Cardiac muscle cell (in vitro differentiated cells and primary cell): ENCODE data around the gene LRFN2. TPM values are rescaled to one million over a fixed set of nuclear protein-coding genes. Genes with fewer than 3 reads are reported as not detected.

Source experiments
- DNase-seq, 2 donors: peaks; one replicate each; pipeline versions ENCODE4 v3.0.0 to v3.0.0-alpha.2; 2010 to 2017; ENCODE audit warnings: low read depth in 1 of 2, low spot score in 1 of 2
- H3K27ac ChIP-seq: fragments of 200-600 bp; sonication (generic); 2 replicates; pipeline ENCODE4 v1.5.1; 2016
- H3K27me3 ChIP-seq: fragments of 200-600 bp; sonication (generic); 2 replicates; pipeline ENCODE4 v1.6.0; 2016; ENCODE audit warnings: control low read depth
- H3K36me3 ChIP-seq: fragments of 200-600 bp; sonication (generic); 2 replicates; pipeline ENCODE4 v1.5.1; 2016; ENCODE audit warnings: control low read depth
- H3K4me1 ChIP-seq: fragments of 200-600 bp; sonication (generic); 2 replicates; pipeline ENCODE4 v1.8.1; 2017; ENCODE audit warnings: low read depth, mild to moderate bottlenecking, mixed run types
- H3K4me3 ChIP-seq: fragments of 200-600 bp; sonication (generic); 2 replicates; pipeline ENCODE4 v1.5.1; 2016; ENCODE audit warnings: mild to moderate bottlenecking
- H3K9me3 ChIP-seq: fragments of 200-600 bp; sonication (generic); 2 replicates; pipeline ENCODE4 v1.5.1; 2017; ENCODE audit warnings: low read depth, mild to moderate bottlenecking, control low read depth
- polyA plus RNA-seq: library from polyadenylated mRNA; unstranded; fragments of >200 nt; fragmentation: Nextera tagmentation; extraction: Ambion mirVana; gene quantifications from 2 replicates; pipeline ENCODE4 v1.2.1, GENCODE V29; 2016
- total RNA-seq: library from RNA; depleted of rRNA; stranded (reverse); fragments of >200 nt; gene quantifications from 2 replicates; pipeline ENCODE4 v1.2.3, GENCODE V29; 2016
- TF ChIP-seq, protein P1 (sequence below): IDR thresholded peaks from 2 replicates; pipeline ENCODE4 v1.5.1; 2012; ENCODE audit warnings: low read depth, mild to moderate bottlenecking, low read length

The LRFN2 gene
- total and polyA plus RNA-seq, 2 experiments from 2014 or later = 0.15 TPM; not detected in 1

DNA sequence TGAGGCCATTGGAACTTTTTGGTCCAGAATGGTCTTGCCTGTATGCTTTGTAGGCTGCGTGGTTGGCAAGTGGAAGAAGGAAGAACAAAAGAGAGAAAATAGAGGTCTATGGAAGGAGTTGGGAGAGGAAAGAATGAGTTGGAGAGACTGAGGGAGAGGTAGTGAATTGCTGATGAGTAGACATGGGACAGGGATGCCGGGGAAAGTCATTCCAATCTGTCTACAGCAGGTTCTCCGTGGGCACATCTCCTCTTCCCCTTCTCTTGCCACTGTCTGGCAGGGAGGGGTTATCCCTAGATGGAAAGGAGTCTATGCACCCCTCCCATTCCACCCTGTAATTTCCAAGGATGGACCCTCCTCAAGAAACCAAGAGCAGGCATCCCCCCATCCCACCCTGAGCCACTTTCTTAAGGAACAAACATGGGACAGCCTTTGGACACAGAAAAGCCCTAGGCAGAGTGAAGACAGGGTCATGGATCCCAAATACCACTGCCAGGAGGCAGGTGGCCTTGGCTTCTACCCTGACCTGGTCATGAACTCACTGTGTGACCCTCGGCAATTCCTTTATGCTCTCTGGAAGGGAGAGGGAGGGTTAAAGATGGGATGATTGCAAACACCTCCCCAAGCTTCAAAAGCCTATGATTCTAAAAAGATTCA lies 196.9 kb downstream of the LRFN2 start:
- H3K4me1 ChIP-seq = no peaks in the 10 kb centered on the region
- no peaks in the 10 kb centered on the region for H3K9me3 ChIP-seq
- no peak for DNase-seq
- H3K4me3 ChIP-seq = no peak overlapping the region
- no peak overlapping the region for H3K27ac ChIP-seq
- H3K27me3 ChIP-seq = peaks cover 17% of the 10 kb centered on the region
- TF ChIP-seq, protein P1, sequence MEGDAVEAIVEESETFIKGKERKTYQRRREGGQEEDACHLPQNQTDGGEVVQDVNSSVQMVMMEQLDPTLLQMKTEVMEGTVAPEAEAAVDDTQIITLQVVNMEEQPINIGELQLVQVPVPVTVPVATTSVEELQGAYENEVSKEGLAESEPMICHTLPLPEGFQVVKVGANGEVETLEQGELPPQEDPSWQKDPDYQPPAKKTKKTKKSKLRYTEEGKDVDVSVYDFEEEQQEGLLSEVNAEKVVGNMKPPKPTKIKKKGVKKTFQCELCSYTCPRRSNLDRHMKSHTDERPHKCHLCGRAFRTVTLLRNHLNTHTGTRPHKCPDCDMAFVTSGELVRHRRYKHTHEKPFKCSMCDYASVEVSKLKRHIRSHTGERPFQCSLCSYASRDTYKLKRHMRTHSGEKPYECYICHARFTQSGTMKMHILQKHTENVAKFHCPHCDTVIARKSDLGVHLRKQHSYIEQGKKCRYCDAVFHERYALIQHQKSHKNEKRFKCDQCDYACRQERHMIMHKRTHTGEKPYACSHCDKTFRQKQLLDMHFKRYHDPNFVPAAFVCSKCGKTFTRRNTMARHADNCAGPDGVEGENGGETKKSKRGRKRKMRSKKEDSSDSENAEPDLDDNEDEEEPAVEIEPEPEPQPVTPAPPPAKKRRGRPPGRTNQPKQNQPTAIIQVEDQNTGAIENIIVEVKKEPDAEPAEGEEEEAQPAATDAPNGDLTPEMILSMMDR = no peak
- H3K36me3 ChIP-seq = no peaks in the 10 kb centered on the region

DNA sequence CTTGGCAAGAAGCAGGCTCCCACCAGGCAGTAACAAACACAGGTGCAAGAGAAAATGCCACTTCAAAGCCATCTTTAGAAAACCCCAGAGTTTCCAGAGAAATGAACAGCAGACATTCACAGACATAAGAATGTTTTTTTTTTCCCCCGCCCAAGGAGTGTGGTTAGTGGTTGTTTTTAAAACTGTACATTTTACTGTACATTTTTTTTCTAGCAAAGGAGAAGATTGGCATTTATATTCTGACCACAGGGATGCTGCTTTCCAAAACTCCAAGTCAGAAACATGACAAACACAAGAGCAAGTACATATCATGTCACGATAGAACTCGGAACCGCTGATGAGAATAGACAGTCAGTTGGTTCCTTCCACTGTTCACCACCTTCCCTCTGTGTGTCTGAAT lies 197.9 kb downstream of the LRFN2 start:
- Histone ChIP-seq H3K9me3 (no peaks in the 10 kb centered on the region), H3K4me1 (no peaks in the 10 kb centered on the region), H3K27me3 (peaks cover 17% of the 10 kb centered on the region), H3K36me3 (no peaks in the 10 kb centered on the region), H3K27ac (no peak overlapping the region), H3K4me3 (no peak overlapping the region)
- TF ChIP-seq, protein P1 = no peak
- DNase-seq = no peak

DNA sequence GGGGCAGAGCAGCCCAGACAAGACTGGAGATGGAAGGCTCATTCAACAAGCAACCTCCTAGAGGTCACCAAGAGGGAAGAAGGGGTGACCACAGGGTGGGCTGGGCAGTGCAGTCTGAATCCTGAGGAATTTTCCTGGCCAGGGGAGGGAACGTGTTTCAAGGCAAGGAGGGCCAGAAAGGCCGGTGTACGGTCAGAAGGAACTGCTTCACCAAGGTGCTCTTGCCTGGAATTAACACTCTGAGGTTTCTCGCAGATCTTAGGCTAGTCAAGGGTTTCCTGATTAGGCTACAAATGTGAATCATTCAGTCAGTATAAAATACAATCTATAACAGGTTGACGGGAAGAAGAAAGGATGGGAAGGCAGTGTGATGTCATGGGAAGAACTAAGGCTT lies 199.3 kb downstream of the LRFN2 start:
- Histone ChIP-seq H3K36me3 (no peaks in the 10 kb centered on the region), H3K4me3 (no peak overlapping the region), H3K27ac (no peak overlapping the region), H3K9me3 (no peaks in the 10 kb centered on the region), H3K27me3 (peaks cover 17% of the 10 kb centered on the region), H3K4me1 (no peaks in the 10 kb centered on the region)
- DNase-seq = no peak
- TF ChIP-seq, protein P1 = no peak

DNA sequence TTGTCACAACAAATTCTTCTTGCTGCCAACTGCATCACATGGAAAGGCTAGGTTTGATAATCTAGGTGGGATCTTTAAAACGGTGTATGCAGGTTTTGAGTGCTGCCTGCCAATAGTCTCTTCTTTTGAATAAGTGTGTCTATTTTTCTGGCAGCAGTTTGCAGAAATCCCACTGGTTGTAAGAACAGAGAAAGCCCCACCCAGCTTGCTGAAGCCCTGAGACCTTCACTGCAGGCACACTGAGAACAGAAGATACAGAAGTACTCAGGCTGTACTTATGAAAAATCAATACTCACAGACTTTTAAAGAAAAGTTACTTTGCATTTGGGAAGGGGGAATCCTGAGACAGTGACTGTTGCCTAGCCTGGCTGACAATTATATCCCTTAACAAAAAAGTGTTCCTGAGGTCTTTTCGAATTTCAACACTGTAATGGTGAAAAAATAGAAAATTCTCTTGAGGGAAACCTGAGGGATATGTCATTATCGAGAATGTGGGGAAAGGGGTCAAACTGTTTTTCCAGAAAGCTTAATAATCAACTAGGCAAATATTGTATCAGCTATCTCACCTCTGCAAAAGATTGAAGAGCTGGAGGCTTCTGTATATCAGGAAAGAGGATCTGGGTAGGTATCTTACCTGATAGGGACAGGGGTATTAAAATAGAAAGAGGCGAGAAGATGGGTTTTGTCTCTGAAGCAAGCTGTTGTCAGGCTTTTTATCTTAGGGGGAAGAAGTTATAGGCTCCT lies 199.9 kb downstream of the LRFN2 start:
- Histone ChIP-seq H3K4me1 (no peaks in the 10 kb centered on the region), H3K4me3 (no peak overlapping the region), H3K36me3 (no peaks in the 10 kb centered on the region), H3K9me3 (no peaks in the 10 kb centered on the region), H3K27ac (no peak overlapping the region), H3K27me3 (peaks cover 17% of the 10 kb centered on the region)
- TF ChIP-seq, protein P1 = no peak
- DNase-seq = no peak

DNA sequence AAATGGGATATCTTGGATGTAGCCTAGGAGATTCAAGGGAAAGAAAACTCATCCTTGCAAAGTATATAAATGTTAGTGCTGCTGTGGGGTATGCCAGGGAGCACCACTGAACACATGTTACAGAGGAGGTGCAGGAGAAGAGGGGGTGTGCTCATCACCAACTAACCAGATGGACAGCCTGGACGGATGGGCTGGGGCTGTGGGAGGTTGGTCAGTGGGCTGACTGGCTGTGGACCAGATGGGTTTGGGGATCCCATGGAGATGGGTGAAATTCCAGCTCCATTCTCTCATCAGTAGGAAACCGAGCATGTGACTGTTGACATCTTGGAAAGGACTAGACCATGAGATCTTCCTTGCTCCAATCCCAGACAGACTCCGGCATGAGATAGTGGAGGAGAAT lies 201.0 kb downstream of the LRFN2 start:
- no peak overlapping the region for H3K27ac ChIP-seq
- peaks cover 17% of the 10 kb centered on the region for H3K27me3 ChIP-seq
- DNase-seq = no peak
- TF ChIP-seq, protein P1 = no peak
- H3K4me3 ChIP-seq = no peak overlapping the region
- H3K4me1 ChIP-seq = no peaks in the 10 kb centered on the region
- H3K36me3 ChIP-seq = no peaks in the 10 kb centered on the region
- H3K9me3 ChIP-seq = no peaks in the 10 kb centered on the region
